HCT116 (cell line): Measurements from ENCODE around the gene LRCH1. TPM values are rescaled to one million over a fixed set of nuclear protein-coding genes. Genes with fewer than 3 reads are reported as not detected.

ENCODE experiments used
- ATAC-seq: fragments of 200-7000 bp; cut with Tn5 transposase; 2 replicates; pipeline ENCODE4 v1.9.1; 2020; ENCODE audit warnings: mild to moderate bottlenecking, moderate library complexity
- BruUV-seq: library from RNA; stranded (reverse); fragments of 400-500 nt; replicated peaks from 2 replicates; lab custom pipeline; 2021; lab: Mats Ljungman, UMichigan
- CTCF ChIA-PET: fragments of 300-600 bp; sonication (Branson Sonifier 250); formaldehyde crosslinking; loops from one replicate; lab custom pipeline; 2021; ENCODE audit warnings: antibody characterized with exemption; lab: Charles Lee
- POLR2A ChIA-PET: fragments of 300-600, 350-600 bp; sonication (Branson Sonifier 250); formaldehyde crosslinking; loops from one replicate; lab custom pipeline; 2021; ENCODE audit warnings: antibody characterized with exemption; lab: Charles Lee
- RAD21 ChIA-PET, 2 experiments: fragments of 300-600 bp; sonication (Branson Sonifier 250); formaldehyde crosslinking; loops; one replicate each; lab custom pipeline; 2023; ENCODE audit warnings: low total read pairs in 2 of 2; ENCODE audit not compliant: uncharacterized antibody in 2 of 2, unreplicated experiment in 2 of 2, low non-redundant PET in 1 of 2; lab: Charles Lee
- DNase-seq: peaks from one replicate; pipeline ENCODE4 v3.0.0-alpha.2; 2010; ENCODE audit warnings: low read depth, low spot score
- H2AFZ ChIP-seq: fragments of 200-600 bp; shearing (Covaris generic), sonication (generic); 2 replicates; pipeline ENCODE4 v1.6.1; 2017; ENCODE audit warnings: low read depth, mixed run types, mixed read lengths, antibody characterized with exemption, low read length; ENCODE audit not compliant: poor library complexity, severe bottlenecking
- H3K27ac ChIP-seq: 2 replicates; pipeline ENCODE4 v1.5.1; 2012; ENCODE audit warnings: low read depth, low read length
- H3K27me3 ChIP-seq: fragments of 200-600 bp; sonication (generic); 2 replicates; pipeline ENCODE4 v1.6.1; 2016; ENCODE audit warnings: mixed run types, low read length, mixed read lengths; ENCODE audit not compliant: insufficient read depth
- H3K36me3 ChIP-seq, 2 experiments: fragments of 200-500 bp in 1 of 2; fragments of 200-600 bp in 1 of 2; sonication (Bioruptor generic) in 1 of 2; sonication (generic) in 1 of 2; 2 replicates each; pipeline versions ENCODE4 v1.5.1 to v1.6.1; 2014 to 2016; ENCODE audit warnings: low read length in 2 of 2, inconsistent platforms in 1 of 2, mixed read lengths in 1 of 2, mixed run types in 1 of 2; ENCODE audit not compliant: insufficient read depth in 2 of 2, control insufficient read depth in 1 of 2
- H3K4me1 ChIP-seq, 2 experiments: fragments of 200-600 bp in 1 of 2; sonication (generic) in 1 of 2; 2 replicates each; pipeline versions ENCODE4 v1.5.1 to v1.6.1; 2012 to 2017; ENCODE audit warnings: low read length in 2 of 2, inconsistent platforms in 1 of 2, mild to moderate bottlenecking in 1 of 2, mixed read lengths in 1 of 2, mixed run types in 1 of 2, moderate library complexity in 1 of 2; ENCODE audit not compliant: insufficient read depth in 2 of 2, control insufficient read depth in 1 of 2
- H3K4me2 ChIP-seq: fragments of 200-600 bp; sonication (generic); 2 replicates; pipeline ENCODE4 v1.6.1; 2017; ENCODE audit warnings: mixed run types, low read length, mixed read lengths
- H3K4me3 ChIP-seq, 2 experiments: fragments of 200-600 bp in 1 of 2; sonication (generic) in 1 of 2; replicated peaks in 1 of 2; 2 replicates each; pipeline ENCODE4 v1.5.1; 2011 to 2016; ENCODE audit warnings: low read length in 2 of 2, control low read depth in 1 of 2, low read depth in 1 of 2, mild to moderate bottlenecking in 1 of 2, mixed read lengths in 1 of 2, mixed run types in 1 of 2
- H3K79me2 ChIP-seq: fragments of 200-600 bp; sonication (generic); 2 replicates; pipeline ENCODE4 v1.6.1; 2017; ENCODE audit warnings: mild to moderate bottlenecking, mixed run types, low read length, moderate library complexity, mixed read lengths; ENCODE audit not compliant: insufficient read depth
- H3K9ac ChIP-seq: fragments of 200-600 bp; sonication (generic); 2 replicates; pipeline ENCODE4 v1.6.1; 2016; ENCODE audit warnings: low read length, mixed read lengths
- H3K9me2 ChIP-seq: fragments of 200-600 bp; sonication (generic), shearing (Covaris generic); 2 replicates; pipeline ENCODE4 v1.6.1; 2017; ENCODE audit warnings: mixed run types, mild to moderate bottlenecking, moderate library complexity; ENCODE audit not compliant: insufficient read depth
- H3K9me3 ChIP-seq, 2 experiments: fragments of 200-500 bp in 1 of 2; fragments of 200-600 bp in 1 of 2; sonication (Bioruptor generic) in 1 of 2; sonication (generic) in 1 of 2; 2 replicates each; pipeline ENCODE4 v1.6.1; 2014 to 2017; ENCODE audit warnings: low read length in 2 of 2, mixed read lengths in 2 of 2, inconsistent platforms in 1 of 2, low read depth in 1 of 2, mild to moderate bottlenecking in 1 of 2, mixed run types in 1 of 2, moderate library complexity in 1 of 2; ENCODE audit not compliant: control insufficient read depth in 1 of 2, insufficient read depth in 1 of 2
- H4K20me1 ChIP-seq: fragments of 200-600 bp; sonication (generic), shearing (Covaris generic); 2 replicates; pipeline ENCODE4 v1.6.1; 2017; ENCODE audit warnings: mixed run types, mild to moderate bottlenecking, moderate library complexity; ENCODE audit not compliant: insufficient read depth
- CBX3 ChIP-seq: IDR thresholded peaks from 2 replicates; pipeline ENCODE4 v1.6.1; 2012; ENCODE audit warnings: low read depth
- ELF1 ChIP-seq: IDR thresholded peaks from 2 replicates; pipeline ENCODE4 v1.6.1; 2012; ENCODE audit warnings: low read depth, borderline replicate concordance
- EZH2 ChIP-seq: fragments of 200-600 bp; sonication (generic); IDR thresholded peaks from 2 replicates; pipeline ENCODE4 v1.6.1; 2017; ENCODE audit warnings: antibody characterized with exemption, mixed run types
- EZH2phosphoT487 ChIP-seq: fragments of 200-600 bp; IDR thresholded peaks from 2 replicates; pipeline ENCODE4 v1.6.1; 2018; ENCODE audit warnings: antibody characterized with exemption, borderline replicate concordance
- JUND ChIP-seq: IDR thresholded peaks from 2 replicates; pipeline ENCODE4 v1.6.1; 2012
- MAX ChIP-seq: IDR thresholded peaks from 2 replicates; pipeline ENCODE4 v1.6.1; 2012
- REST ChIP-seq: IDR thresholded peaks from 2 replicates; pipeline ENCODE4 v1.6.1; 2012; ENCODE audit warnings: low read depth
- SIN3A ChIP-seq: IDR thresholded peaks from 2 replicates; pipeline ENCODE4 v1.6.1; 2012; ENCODE audit warnings: low read depth
- SRF ChIP-seq: IDR thresholded peaks from 2 replicates; pipeline ENCODE4 v1.6.1; 2012; ENCODE audit warnings: low read depth
- ZBTB33 ChIP-seq: IDR thresholded peaks from 2 replicates; pipeline ENCODE4 v1.6.1; 2011; ENCODE audit warnings: mild to moderate bottlenecking, low read length, moderate library complexity; ENCODE audit not compliant: insufficient replicate concordance; ENCODE audit errors: extremely low read depth
- ZFX ChIP-seq: fragments of 450-650 bp; IDR thresholded peaks from 2 replicates; pipeline ENCODE4 v1.6.1; 2017
- ZNF274 ChIP-seq: fragments of 200-500 bp; sonication (Bioruptor generic); IDR thresholded peaks from 2 replicates; pipeline ENCODE4 v1.6.1; 2014; ENCODE audit warnings: mild to moderate bottlenecking, low read depth, low read length, inconsistent platforms
- intact Hi-C: fragments of 100-400 bp; cut with micrococcal nuclease; formaldehyde crosslinking; loops from 2 replicates; pipeline ENCODE4 v1.10.0; 2022
- total RNA-seq: library from RNA; stranded (reverse); gene quantifications from one replicate; pipeline ENCODE4 v1.2.1, GENCODE V29; 2021; ENCODE audit not compliant: unreplicated experiment

The LRCH1 gene
- total RNA-seq, 1 experiment from 2014 or later: 15.6 TPM

GRCh38 chr13:46560778-46561177 is 7.8 kb downstream of the LRCH1 start:
- Histone ChIP-seq H3K79me2 (peaks cover 94% of the 10 kb centered on the region), H3K9me2 (no peaks in the 10 kb centered on the region), H2AFZ (no peak overlapping the region), H3K4me2 (no peak overlapping the region), H3K9ac (no peak overlapping the region), H4K20me1 (0 out of 2 replicates have a peak, but pooled peaks cover 3% of the 10 kb centered on the region), H3K4me1 (no peaks in the 10 kb centered on the region), H3K36me3 (no peaks in the 10 kb centered on the region), H3K27me3 (no peaks in the 10 kb centered on the region), H3K27ac (no peak overlapping the region), H3K4me3 (no peak overlapping the region), H3K9me3 (no peaks in the 10 kb centered on the region)
- intact Hi-C loops: no loop called here
- ChIA-PET RAD21 (no interaction called here), POLR2A (no interaction called here), CTCF (no interaction called here)
- no peak for ATAC-seq
- no TSS peak for BruUV-seq
- no peak for DNase-seq
- TF ChIP-seq ZBTB33 (no peak), JUND (no peak), MAX (no peak)

- H3K27me3 ChIP-seq: no peaks in the 10 kb centered on the region
- H3K27ac ChIP-seq: no peak overlapping the region
- no peaks in the 10 kb centered on the region for H3K4me1 ChIP-seq
- RAD21 ChIA-PET: no interaction called here
- DNase-seq (no peak), ATAC-seq (no peak)
- CTCF ChIA-PET: no interaction called here
- no peaks in the 10 kb centered on the region for H3K9me2 ChIP-seq
- H3K79me2 ChIP-seq: peaks cover 94% of the 10 kb centered on the region
- 0 out of 2 replicates have a peak, but pooled peaks cover 3% of the 10 kb centered on the region for H4K20me1 ChIP-seq
- no peak overlapping the region for H3K9ac ChIP-seq
- no peak for TF ChIP-seq EZH2
- no peak for TF ChIP-seq JUND
- TF ChIP-seq SIN3A: no peak
- TF ChIP-seq CBX3: no peak
- TF ChIP-seq ZNF274: no peak
- TF ChIP-seq SRF: no peak
- no peak for TF ChIP-seq ZFX
- no peak for TF ChIP-seq ZBTB33
- no peak for TF ChIP-seq ELF1
- no peak for TF ChIP-seq EZH2phosphoT487
- TF ChIP-seq REST: no peak
- TF ChIP-seq, all 23 proteins: peak for 0
- no peak overlapping the region for H3K4me2 ChIP-seq
- POLR2A ChIA-PET: no interaction called here
- no peaks in the 10 kb centered on the region for H3K9me3 ChIP-seq
- intact Hi-C loops: no loop called here
- H2AFZ ChIP-seq: no peak overlapping the region
- BruUV-seq: no TSS peak
- no peaks in the 10 kb centered on the region for H3K36me3 ChIP-seq
- no peak overlapping the region for H3K4me3 ChIP-seq
Measured at GRCh38 chr13:46561286-46561685, 8.3 kb downstream of the LRCH1 start.
